ENCODE data around the gene TMEM181.
A peak's percentile ranks its signal among the peaks of the same experiment; 100 is the strongest.

Gene TMEM181

DNA sequence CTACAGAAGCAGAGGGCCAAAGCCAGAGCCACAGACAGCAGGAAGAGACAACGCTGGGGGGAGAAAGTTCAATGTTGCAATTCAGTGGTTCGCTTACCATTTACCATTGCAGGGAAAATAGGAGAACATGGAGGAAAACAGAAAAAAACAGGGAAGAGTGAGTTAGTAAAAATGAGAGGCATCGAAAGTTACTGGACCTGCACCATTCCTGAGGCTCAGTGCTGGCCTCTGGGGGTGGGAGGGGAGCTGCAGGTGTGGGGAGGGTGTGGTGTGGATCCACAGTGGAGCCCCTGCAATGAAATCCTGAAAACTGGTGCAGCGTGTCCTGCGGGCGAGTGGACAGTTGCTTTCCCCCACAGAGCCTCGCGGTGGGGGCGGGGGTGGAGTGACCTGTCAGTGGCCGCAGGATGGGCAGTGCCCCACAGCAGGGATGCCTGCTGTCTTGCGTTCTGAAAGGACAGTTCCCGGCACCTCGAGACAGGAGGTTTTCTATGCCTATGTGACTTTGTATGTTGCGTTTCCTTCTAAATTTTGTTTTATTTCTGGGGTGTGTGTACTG, 5.7 kb downstream of the TMEM181 start:
- DNase-seq: no peak

- DNase-seq: no peak
These were observed 6.4 kb downstream of the TMEM181 start for GRCh38 chr6:158566207-158566818.

DNA sequence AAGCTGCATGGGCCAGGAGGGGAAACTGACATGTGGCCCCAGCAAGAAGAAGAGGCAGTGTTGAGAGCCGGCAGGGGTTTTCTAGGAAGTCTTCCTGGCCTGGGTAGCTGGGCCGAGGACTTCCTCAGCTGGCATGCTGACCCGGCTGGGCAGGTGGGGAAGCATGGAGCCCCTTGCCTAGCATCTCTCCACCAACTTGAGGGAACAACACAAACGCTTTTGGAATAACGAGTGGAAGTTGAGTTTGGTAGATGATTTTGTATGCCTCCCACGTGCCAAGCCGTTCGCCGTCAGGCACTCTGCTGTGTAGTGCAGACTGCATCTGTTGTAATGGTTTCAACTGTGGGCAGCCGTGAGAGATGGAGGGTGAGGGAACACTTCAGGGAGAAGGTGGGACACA, 7.3 kb downstream of the TMEM181 start:
- DNase-seq: no peak

DNA sequence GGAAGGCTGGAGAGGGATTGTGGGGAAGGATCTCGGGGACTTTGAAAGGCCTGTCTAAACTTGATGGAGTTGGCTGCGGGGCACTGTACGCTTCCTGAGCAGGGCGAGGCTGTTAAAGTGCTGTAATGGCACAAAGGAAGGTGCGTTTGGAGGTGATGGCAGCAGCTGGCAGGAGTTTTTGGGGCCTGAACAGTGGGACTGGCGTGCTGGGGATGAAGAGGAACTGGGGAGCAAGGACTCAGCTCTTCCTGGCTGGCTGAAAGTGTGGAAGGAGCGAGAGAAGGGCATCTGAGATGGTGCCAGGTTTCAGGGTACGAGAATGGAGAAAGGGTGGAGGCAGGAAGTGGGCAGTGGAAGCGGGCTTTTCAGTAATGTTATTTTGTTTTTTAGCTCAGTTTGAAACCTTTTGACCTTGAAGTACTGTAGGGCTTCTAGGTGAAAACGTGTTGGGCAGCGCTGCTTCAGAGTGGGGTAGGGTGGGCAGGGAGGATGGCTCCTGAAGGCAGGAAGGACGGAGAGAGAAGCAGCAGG, 8.0 kb downstream of the TMEM181 start:
- DNase-seq: no peak

GRCh38 chr6:158568549-158568948, 8.7 kb downstream of the TMEM181 start:
- no peak for DNase-seq

DNA sequence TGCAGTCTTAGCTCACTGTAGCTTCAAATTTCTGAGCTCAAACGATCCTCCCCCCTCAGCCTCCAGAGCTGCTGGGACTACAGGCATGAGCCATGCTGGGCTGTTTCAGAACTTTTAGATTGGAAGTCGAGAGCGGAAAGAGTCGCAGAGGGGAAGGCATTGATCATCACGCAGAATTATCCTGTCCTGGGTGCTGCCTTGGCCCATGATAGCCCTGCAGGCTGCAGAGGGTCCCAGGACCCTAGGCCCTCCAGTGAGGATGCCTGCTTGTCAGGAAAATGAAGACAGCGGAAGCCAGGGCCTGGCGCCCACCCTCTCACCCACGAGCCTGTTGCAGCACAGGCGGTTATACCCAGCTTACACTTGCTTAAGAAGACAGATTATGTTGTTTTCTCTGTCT, 9.1 kb downstream of the TMEM181 start:
- DNase-seq: no peak

DNA sequence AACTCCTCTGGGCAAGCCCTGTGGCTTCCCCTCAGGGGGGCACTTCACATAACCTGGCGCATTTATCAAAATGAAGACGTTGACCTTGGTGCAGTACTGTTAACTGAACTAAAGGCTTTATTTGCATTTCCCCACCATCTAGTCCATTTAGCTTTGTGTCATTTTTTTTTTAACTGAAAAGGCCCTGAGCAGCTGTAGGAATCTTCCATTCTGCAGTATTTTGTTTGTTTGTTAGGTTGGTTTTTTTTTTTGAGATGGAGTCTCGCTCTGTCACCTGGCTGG, 10.7 kb downstream of the TMEM181 start:
- no peak for DNase-seq

DNA sequence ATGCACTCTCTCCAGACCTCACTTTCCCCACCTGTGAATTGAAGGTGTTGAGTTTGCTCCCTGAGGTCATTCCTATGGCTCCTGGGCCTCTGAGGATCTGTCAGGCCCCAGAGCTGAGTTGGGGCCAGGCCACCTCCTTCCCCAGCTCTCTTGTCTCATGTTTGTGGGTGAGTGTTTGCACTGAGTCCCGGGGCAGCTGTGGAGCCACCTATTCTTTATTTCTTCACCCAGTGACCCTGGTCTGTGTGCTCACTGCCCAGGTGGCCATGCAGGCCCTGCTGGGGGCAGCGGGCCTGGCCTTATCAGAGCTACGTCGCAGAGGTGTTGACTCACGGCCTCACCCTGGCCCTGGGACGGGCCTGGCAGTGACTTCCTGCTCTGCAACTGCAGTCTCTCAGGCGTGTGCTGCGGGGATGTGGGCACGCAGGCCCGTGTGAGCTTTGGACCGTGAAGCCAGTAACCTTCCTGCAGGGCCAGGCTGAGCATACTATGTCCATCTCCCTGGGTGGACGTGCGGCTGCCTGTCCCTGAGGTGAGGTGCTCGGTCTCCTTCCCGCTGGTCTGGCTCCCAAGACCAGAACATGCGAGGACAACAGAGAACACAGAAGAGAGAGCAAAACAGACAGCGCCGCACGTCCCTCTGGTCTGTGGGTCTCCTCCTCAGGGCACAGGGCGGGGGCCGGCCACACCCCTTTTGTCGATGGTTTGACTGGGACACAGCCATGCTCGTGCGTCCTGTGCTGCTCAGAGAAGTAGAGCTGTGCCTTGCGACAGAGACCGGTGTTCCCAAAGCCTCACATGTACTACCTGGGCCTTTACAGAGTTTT, 12.1 kb downstream of the TMEM181 start:
- DNase-seq: no peak

GRCh38 chr6:158572653-158573541, 13.0 kb downstream of the TMEM181 start:
- DNase-seq: no peak

- DNase-seq: no peak
These were observed 13.6 kb downstream of the TMEM181 start for GRCh38 chr6:158573542-158573931.

GRCh38 chr6:158574800-158575199, 14.9 kb downstream of the TMEM181 start:
- no peak for DNase-seq

GRCh38 chr6:158575550-158575949, 15.7 kb downstream of the TMEM181 start:
- DNase-seq: no peak

GRCh38 chr6:158584236-158584651, 24.4 kb downstream of the TMEM181 start:
- DNase-seq: no peak

DNA sequence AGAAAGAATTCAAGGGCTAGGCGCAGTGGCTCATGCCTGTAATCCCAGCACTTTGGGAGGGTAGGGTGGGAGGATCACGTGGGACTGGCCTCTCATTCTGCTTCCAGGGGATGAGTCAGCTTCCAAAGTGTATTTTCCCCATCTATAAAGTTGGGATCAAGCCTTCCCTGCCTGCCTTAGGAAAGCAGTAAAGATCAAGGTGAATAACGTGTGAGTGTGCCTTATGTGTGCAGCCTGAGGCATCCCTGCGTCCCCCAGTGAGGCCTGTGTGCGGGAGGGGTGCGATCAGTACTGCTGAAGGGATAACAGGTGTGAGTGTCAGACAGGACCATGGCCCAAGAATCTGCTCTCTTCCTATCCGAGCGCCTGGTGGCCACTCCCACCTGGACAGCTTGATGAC, 26.8 kb downstream of the TMEM181 start:
- no peak for DNase-seq

DNA sequence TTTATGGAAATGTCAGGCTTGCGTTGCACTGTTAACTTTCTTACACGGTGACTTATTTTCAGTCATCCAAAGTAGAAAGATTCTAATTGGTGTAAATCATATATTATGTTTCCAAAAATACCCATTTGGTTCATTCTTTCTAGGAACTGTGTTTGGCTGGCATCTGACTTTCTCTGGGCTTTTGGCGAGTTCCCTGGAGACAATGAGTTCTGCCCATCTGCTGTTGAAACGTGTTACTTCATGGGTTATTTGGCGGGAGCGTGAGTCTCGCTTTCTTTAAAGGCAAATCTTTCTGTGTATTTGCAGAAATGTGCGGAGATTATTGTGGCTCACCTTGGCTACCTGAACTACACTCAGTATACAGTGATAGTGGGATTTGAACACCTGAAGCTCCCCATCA, 29.5 kb downstream of the TMEM181 start:
- peak; percentile 37 for DNase-seq

GRCh38 chr6:158591134-158591809, 31.4 kb downstream of the TMEM181 start:
- no peak for DNase-seq

GRCh38 chr6:158591810-158592209, 31.9 kb downstream of the TMEM181 start:
- no peak for DNase-seq

GRCh38 chr6:158593670-158594069, 33.8 kb downstream of the TMEM181 start:
- no peak for DNase-seq

DNA sequence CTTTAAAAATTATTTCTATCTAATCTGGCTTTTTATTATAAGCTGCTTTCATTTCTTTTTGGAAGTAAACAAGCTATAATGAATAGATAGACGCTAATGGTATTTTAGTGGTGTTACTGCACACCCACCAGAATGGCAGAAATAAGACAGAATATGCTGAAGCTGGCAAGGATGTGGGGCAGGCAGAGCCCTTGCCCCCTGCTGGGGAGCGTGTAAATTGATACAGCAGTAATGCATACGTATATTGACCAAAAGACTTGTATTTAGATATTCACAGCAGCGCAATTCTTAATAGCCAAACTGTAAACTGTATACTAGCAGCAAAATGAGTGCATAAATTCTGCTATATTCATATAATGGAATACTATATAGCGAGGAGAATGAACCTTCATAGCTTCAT, 35.3 kb downstream of the TMEM181 start:
- no peak for DNase-seq

- DNase-seq: peak; percentile 92
These were observed 37.0 kb downstream of the TMEM181 start for GRCh38 chr6:158596861-158597260.

DNA sequence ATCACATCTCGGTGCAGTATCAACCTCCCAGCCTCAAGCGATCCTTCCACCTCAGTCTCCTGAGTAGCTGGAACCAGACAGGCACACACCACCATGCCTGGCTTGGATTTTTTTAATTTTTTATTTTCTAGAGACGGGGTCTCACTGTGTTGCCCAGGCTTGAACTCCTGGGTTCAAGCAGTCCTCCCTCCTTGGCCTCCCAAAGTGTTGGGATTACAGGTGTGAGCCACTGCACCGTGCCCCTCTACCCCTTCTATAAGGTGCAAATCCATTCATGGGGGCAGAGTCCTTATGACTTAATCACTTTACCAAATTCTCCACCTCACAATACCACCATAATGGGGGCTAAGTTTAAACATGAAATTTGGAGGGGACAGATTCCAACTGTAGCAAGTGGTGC, 37.7 kb downstream of the TMEM181 start:
- DNase-seq: no peak

DNA sequence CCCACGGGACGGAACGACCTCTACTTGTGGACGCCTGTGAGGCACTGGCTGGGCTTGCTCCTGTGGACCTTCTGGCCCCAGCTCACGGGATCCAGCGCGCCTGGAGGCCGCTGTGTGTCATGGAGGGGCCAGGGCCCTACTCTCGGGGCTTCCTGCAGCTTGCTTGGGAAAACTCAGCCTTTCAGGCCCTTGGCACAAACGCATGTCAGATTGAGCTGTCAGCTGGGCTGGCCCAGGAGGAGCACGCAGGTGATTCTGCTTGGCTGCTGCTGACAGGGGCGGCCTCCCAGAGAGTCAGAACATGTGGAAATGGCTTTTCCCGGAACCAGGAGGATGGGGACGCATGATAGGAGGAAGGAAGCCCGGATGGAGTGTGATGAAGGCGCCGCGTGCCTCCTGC, 39.7 kb downstream of the TMEM181 start:
- no peak for DNase-seq

All from NCI-H2171 (cell line).